ENCODE results near the gene CGNL1. TPM values are rescaled to one million over a fixed set of nuclear protein-coding genes. Genes with fewer than 3 reads are reported as not detected.

The CGNL1 gene
- total RNA-seq, 2 donors from 2014 or later, result not detected

GRCh38 chr15:57401546-57401945 lies 25.2 kb downstream of the CGNL1 start:
- Mint-ChIP-seq H3K4me3 (no peak overlapping the region), H3K4me1 (ENCODE audit: low read depth) (no peaks in the 10 kb centered on the region), H3K27me3 (ENCODE audit: low read depth) (peaks cover 21% of the 10 kb centered on the region), H3K9me3 (peaks cover 0 to 2% of the 10 kb centered on the region in 2 donors), H3K36me3 (ENCODE audit: insufficient read depth in 2 of 2) (no peaks in the 10 kb centered on the region), H3K27ac (no peak overlapping the region)
- ATAC-seq (replicated peaks in 1 of 2) (no peak), DNase-seq (no peak)

- H3K36me3 Mint-ChIP-seq (ENCODE audit: insufficient read depth in 2 of 2), result no peaks in the 10 kb centered on the region
- H3K4me3 Mint-ChIP-seq, result no peak overlapping the region
- H3K27me3 Mint-ChIP-seq (ENCODE audit: low read depth), result peaks cover 21% of the 10 kb centered on the region
- peaks cover 0 to 2% of the 10 kb centered on the region in 2 donors for H3K9me3 Mint-ChIP-seq
- no peaks in the 10 kb centered on the region for H3K4me1 Mint-ChIP-seq (ENCODE audit: low read depth)
- no peak overlapping the region for H3K27ac Mint-ChIP-seq
- no peak for DNase-seq
- ATAC-seq (replicated peaks in 1 of 2), result no peak
Observed at GRCh38 chr15:57403017-57403416, 26.7 kb downstream of the CGNL1 start.

GRCh38 chr15:57403566-57404325 lies 27.4 kb downstream of the CGNL1 start:
- no peak for DNase-seq
- no peak for ATAC-seq (replicated peaks in 1 of 2)
- Mint-ChIP-seq H3K4me1 (ENCODE audit: low read depth) (no peaks in the 10 kb centered on the region), H3K36me3 (ENCODE audit: insufficient read depth in 2 of 2) (no peaks in the 10 kb centered on the region), H3K27ac (no peak overlapping the region), H3K4me3 (no peak overlapping the region), H3K27me3 (ENCODE audit: low read depth) (peaks cover 21% of the 10 kb centered on the region), H3K9me3 (peaks cover 0 to 2% of the 10 kb centered on the region in 2 donors)

- Mint-ChIP-seq H3K4me3 (no peak overlapping the region), H3K36me3 (ENCODE audit: insufficient read depth in 2 of 2) (no peaks in the 10 kb centered on the region), H3K27ac (no peak overlapping the region), H3K9me3 (peaks cover 0 to 2% of the 10 kb centered on the region in 2 donors), H3K27me3 (ENCODE audit: low read depth) (peaks cover 24% of the 10 kb centered on the region), H3K4me1 (ENCODE audit: low read depth) (no peaks in the 10 kb centered on the region)
- no peak for DNase-seq
- ATAC-seq (replicated peaks in 1 of 2), result no peak
Observed at GRCh38 chr15:57405133-57405532, 28.8 kb downstream of the CGNL1 start.

GRCh38 chr15:57406062-57406772 lies 29.9 kb downstream of the CGNL1 start:
- Mint-ChIP-seq H3K4me3 (no peak overlapping the region), H3K27ac (no peak overlapping the region), H3K36me3 (ENCODE audit: insufficient read depth in 2 of 2) (no peaks in the 10 kb centered on the region), H3K9me3 (peaks cover 0 to 2% of the 10 kb centered on the region in 2 donors), H3K4me1 (ENCODE audit: low read depth) (no peaks in the 10 kb centered on the region), H3K27me3 (ENCODE audit: low read depth) (peaks cover 20% of the 10 kb centered on the region)
- DNase-seq, result no peak
- no peak for ATAC-seq (replicated peaks in 1 of 2)

- DNase-seq (no peak), ATAC-seq (replicated peaks in 1 of 2) (no peak)
- Mint-ChIP-seq H3K27me3 (ENCODE audit: low read depth) (peaks cover 33% of the 10 kb centered on the region), H3K4me1 (ENCODE audit: low read depth) (no peaks in the 10 kb centered on the region), H3K9me3 (no peaks in the 10 kb centered on the region), H3K4me3 (no peak overlapping the region), H3K27ac (no peak overlapping the region), H3K36me3 (ENCODE audit: insufficient read depth in 2 of 2) (no peaks in the 10 kb centered on the region)
Observed at GRCh38 chr15:57410373-57410772, 34.1 kb downstream of the CGNL1 start.

GRCh38 chr15:57411945-57412768 lies 35.9 kb downstream of the CGNL1 start:
- H3K27me3 Mint-ChIP-seq (ENCODE audit: low read depth), result peaks cover 22% of the 10 kb centered on the region
- H3K9me3 Mint-ChIP-seq, result no peaks in the 10 kb centered on the region
- no peak for DNase-seq
- no peaks in the 10 kb centered on the region for H3K4me1 Mint-ChIP-seq (ENCODE audit: low read depth)
- no peaks in the 10 kb centered on the region for H3K36me3 Mint-ChIP-seq (ENCODE audit: insufficient read depth in 2 of 2)
- H3K4me3 Mint-ChIP-seq, result no peak overlapping the region
- no peak for ATAC-seq (replicated peaks in 1 of 2)
- no peak overlapping the region for H3K27ac Mint-ChIP-seq

GRCh38 chr15:57415602-57416001 lies 39.3 kb downstream of the CGNL1 start:
- no peak overlapping the region for H3K4me3 Mint-ChIP-seq
- no peak overlapping the region for H3K27ac Mint-ChIP-seq
- no peak for ATAC-seq (replicated peaks in 1 of 2)
- H3K9me3 Mint-ChIP-seq, result no peaks in the 10 kb centered on the region
- H3K36me3 Mint-ChIP-seq (ENCODE audit: insufficient read depth in 2 of 2), result no peaks in the 10 kb centered on the region
- no peaks in the 10 kb centered on the region for H3K4me1 Mint-ChIP-seq (ENCODE audit: low read depth)
- H3K27me3 Mint-ChIP-seq (ENCODE audit: low read depth), result peaks cover 18% of the 10 kb centered on the region
- no peak for DNase-seq

- Mint-ChIP-seq H3K36me3 (ENCODE audit: insufficient read depth in 2 of 2) (no peaks in the 10 kb centered on the region), H3K4me1 (ENCODE audit: low read depth) (no peaks in the 10 kb centered on the region), H3K27ac (no peak overlapping the region), H3K4me3 (no peak overlapping the region), H3K9me3 (no peaks in the 10 kb centered on the region), H3K27me3 (ENCODE audit: low read depth) (no peaks in the 10 kb centered on the region)
- no peak for ATAC-seq (replicated peaks in 1 of 2)
- no peak for DNase-seq
Observed at GRCh38 chr15:57418635-57419034, 42.3 kb downstream of the CGNL1 start.

GRCh38 chr15:57419335-57419734 lies 43.0 kb downstream of the CGNL1 start:
- Mint-ChIP-seq H3K27me3 (ENCODE audit: low read depth) (no peaks in the 10 kb centered on the region), H3K9me3 (no peaks in the 10 kb centered on the region), H3K27ac (no peak overlapping the region), H3K4me3 (no peak overlapping the region), H3K36me3 (ENCODE audit: insufficient read depth in 2 of 2) (no peaks in the 10 kb centered on the region), H3K4me1 (ENCODE audit: low read depth) (no peaks in the 10 kb centered on the region)
- no peak for ATAC-seq (replicated peaks in 1 of 2)
- DNase-seq, result no peak

- Mint-ChIP-seq H3K4me3 (no peak overlapping the region), H3K27ac (no peak overlapping the region), H3K27me3 (ENCODE audit: low read depth) (no peaks in the 10 kb centered on the region), H3K36me3 (ENCODE audit: insufficient read depth in 2 of 2) (no peaks in the 10 kb centered on the region), H3K9me3 (no peaks in the 10 kb centered on the region), H3K4me1 (ENCODE audit: low read depth) (no peaks in the 10 kb centered on the region)
- ATAC-seq (replicated peaks in 1 of 2) (no peak), DNase-seq (no peak)
Observed at GRCh38 chr15:57421110-57421509, 44.8 kb downstream of the CGNL1 start.

GRCh38 chr15:57421551-57421950 lies 45.2 kb downstream of the CGNL1 start:
- peaks cover under 1% of the 10 kb centered on the region for H3K27me3 Mint-ChIP-seq (ENCODE audit: low read depth)
- DNase-seq, result no peak
- H3K27ac Mint-ChIP-seq, result no peak overlapping the region
- no peaks in the 10 kb centered on the region for H3K9me3 Mint-ChIP-seq
- H3K4me1 Mint-ChIP-seq (ENCODE audit: low read depth), result no peaks in the 10 kb centered on the region
- ATAC-seq (replicated peaks in 1 of 2), result no peak
- H3K4me3 Mint-ChIP-seq, result no peak overlapping the region
- no peaks in the 10 kb centered on the region for H3K36me3 Mint-ChIP-seq (ENCODE audit: insufficient read depth in 2 of 2)

- no peaks in the 10 kb centered on the region for H3K9me3 Mint-ChIP-seq
- H3K4me1 Mint-ChIP-seq (ENCODE audit: low read depth), result no peaks in the 10 kb centered on the region
- DNase-seq (no peak), ATAC-seq (replicated peaks in 1 of 2) (no peak)
- H3K36me3 Mint-ChIP-seq (ENCODE audit: insufficient read depth in 2 of 2), result no peaks in the 10 kb centered on the region
- peaks cover 5% of the 10 kb centered on the region for H3K27me3 Mint-ChIP-seq (ENCODE audit: low read depth)
- no peak overlapping the region for H3K4me3 Mint-ChIP-seq
- H3K27ac Mint-ChIP-seq, result no peak overlapping the region
Observed at GRCh38 chr15:57422113-57422754, 45.9 kb downstream of the CGNL1 start.
